Hepatic stellate cell (primary cell): ENCODE results near the gene GCM1.
A peak's percentile ranks its signal among the peaks of the same experiment; 100 is the strongest.

Experiments used
- DNase-seq: peaks from one replicate; pipeline ENCODE4 v3.0.0; 2011; ENCODE audit warnings: low spot score

GCM1 gene

GRCh38 chr6:53152576-53152975, 3.9 kb upstream of the GCM1 start:
- DNase-seq = no peak

- no peak for DNase-seq
These were observed 3.0 kb upstream of the GCM1 start for GRCh38 chr6:53151676-53152075.

- no peak for DNase-seq
These were observed 3.8 kb downstream of the GCM1 start for GRCh38 chr6:53144802-53145201.

GRCh38 chr6:53143710-53144109, 4.9 kb downstream of the GCM1 start:
- DNase-seq = no peak

GRCh38 chr6:53142810-53143209, 5.8 kb downstream of the GCM1 start:
- no peak for DNase-seq

- no peak for DNase-seq
These were observed 8.7 kb downstream of the GCM1 start for GRCh38 chr6:53139841-53140413.

GRCh38 chr6:53136000-53136609, 12.5 kb downstream of the GCM1 start:
- DNase-seq = no peak

GRCh38 chr6:53134601-53135235, 13.9 kb downstream of the GCM1 start:
- DNase-seq = no peak

GRCh38 chr6:53133961-53134360, 14.7 kb downstream of the GCM1 start:
- DNase-seq = no peak

- DNase-seq = no peak
These were observed 17.9 kb downstream of the GCM1 start for GRCh38 chr6:53130569-53131290.

GRCh38 chr6:53128842-53129241, 19.8 kb downstream of the GCM1 start:
- no peak for DNase-seq

GRCh38 chr6:53125276-53125675, 23.4 kb downstream of the GCM1 start:
- no peak for DNase-seq

- no peak for DNase-seq
These were observed 24.4 kb downstream of the GCM1 start for GRCh38 chr6:53124131-53124800.

GRCh38 chr6:53119772-53120409, 28.8 kb downstream of the GCM1 start:
- peak; percentile 12 for DNase-seq

- DNase-seq = no peak
These were observed 29.3 kb downstream of the GCM1 start for GRCh38 chr6:53119349-53119748.

GRCh38 chr6:53115741-53116140, 32.9 kb downstream of the GCM1 start:
- DNase-seq = no peak

GRCh38 chr6:53115113-53115512, 33.5 kb downstream of the GCM1 start:
- no peak for DNase-seq

- DNase-seq = no peak
These were observed 34.9 kb downstream of the GCM1 start for GRCh38 chr6:53113742-53114141.

- no peak for DNase-seq
These were observed 35.8 kb downstream of the GCM1 start for GRCh38 chr6:53112871-53113270.

GRCh38 chr6:53112404-53112803, 36.2 kb downstream of the GCM1 start:
- DNase-seq = no peak

GRCh38 chr6:53111865-53112264, 36.8 kb downstream of the GCM1 start:
- no peak for DNase-seq

- no peak for DNase-seq
These were observed 39.0 kb downstream of the GCM1 start for GRCh38 chr6:53109612-53110011.
